Measurements from ENCODE around the gene CCN6.
"Not testable (repeated sequence)": the region's sequence is repeated elsewhere in the genome, so short reads cannot be mapped to it uniquely, and the experiment has no call there.

CCN6 gene

DNA sequence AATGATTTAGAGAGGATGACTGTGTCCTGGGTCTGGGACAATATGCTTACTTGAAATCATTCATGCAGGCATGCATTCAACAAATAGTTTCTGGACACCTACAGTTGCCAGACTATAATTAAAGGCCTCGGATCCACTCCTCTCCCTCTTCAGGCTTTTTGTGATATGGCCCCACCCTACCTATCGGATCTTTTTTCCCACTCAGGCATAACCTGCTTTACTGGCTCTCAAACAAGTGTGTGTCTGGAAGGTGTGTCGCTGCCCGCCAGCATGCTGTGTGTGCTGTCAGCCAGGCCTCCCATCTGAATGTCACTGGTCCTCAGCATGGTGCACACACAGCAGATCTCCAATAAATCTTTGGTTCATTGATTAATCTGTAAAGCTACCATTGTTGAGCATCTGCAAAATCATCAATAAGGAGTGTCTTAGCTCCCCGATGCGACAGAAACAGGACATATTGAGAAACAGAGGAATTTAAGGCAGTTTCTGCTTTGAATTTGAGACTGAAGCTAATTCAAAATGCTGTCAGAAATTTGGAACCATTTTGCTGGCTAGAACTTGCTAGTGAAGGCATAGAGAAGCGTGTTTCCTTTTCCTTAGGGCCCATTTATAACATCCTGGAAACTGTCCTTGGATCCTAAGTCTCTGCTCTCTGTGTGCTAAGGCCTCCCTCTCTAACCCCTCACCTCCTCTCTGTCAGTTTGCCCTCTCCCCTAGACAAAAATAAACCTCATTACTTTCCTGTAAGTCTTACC, 23.5 kb upstream of the CCN6 start:
- no peak for DNase-seq

DNA sequence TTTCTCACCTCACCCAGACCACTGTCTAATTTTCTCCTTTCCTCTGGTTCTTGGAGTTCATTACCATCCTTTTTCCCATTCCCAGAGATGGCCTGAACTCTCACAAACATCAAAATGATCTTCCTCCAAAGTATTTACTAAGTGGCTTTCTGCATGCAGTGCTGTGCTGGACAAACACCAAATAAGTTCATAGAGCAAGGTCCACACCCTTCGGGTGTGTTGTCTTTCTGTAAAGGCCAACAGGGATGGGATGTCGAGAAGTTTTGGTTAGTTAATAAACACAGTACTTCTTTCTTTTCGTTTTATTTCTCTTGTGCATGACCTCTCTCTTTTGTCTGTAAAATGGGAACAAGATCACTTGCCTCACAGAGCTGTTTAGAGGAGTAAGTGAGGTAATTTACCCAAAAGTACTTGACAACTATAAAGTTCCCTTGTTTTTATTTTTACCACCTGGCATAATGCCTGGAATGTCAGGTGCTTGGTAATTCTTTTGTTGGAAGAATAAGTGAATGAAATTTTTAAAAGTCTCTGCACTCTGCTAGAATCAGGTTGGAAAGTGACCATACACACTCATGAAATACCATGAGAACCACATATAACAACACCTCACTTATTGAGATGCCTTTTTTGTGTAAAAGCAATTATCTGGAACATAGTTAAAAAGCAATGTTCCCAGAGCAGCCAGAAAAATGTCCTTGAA, 22.8 kb upstream of the CCN6 start:
- DNase-seq, result no peak

DNA sequence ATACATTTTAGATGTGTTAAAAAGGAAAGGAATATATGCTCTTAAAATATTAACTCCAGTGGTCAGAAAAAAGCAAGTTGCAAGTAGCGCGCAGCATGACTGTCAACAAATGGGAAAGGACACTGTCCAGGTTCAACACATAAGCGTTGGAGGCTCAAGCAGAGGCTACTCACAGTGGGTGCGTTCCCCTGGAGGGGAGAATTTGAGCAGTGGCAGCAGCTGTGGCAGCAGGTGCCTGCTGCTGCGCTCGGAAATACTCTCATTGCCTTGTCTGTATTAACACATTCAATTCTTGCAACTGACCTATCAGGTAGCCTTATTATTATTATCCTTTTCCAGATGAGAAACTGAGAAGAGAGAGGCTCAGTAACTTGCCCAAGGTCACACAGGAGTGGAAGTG, 21.9 kb upstream of the CCN6 start:
- DNase-seq, result no peak

DNA sequence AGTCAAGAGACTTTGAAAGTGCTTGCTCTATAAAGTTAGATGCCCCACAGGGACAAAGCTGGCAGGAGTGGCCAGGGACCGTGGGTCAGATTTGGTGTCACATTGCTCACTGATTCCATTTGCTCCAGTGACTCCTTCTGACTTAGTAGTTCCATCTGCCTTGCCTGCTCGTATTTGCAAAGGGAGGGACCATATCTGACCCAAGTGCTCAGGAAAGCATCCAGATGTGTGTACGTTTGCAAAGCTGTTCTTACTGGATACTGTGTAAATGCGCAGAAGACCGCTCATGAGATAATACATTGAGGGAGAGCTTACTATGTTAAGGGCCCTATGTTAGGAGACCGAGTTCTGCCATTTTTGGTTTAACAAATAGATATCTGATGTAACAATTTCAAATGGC, 21.2 kb upstream of the CCN6 start:
- no peak for DNase-seq

DNA sequence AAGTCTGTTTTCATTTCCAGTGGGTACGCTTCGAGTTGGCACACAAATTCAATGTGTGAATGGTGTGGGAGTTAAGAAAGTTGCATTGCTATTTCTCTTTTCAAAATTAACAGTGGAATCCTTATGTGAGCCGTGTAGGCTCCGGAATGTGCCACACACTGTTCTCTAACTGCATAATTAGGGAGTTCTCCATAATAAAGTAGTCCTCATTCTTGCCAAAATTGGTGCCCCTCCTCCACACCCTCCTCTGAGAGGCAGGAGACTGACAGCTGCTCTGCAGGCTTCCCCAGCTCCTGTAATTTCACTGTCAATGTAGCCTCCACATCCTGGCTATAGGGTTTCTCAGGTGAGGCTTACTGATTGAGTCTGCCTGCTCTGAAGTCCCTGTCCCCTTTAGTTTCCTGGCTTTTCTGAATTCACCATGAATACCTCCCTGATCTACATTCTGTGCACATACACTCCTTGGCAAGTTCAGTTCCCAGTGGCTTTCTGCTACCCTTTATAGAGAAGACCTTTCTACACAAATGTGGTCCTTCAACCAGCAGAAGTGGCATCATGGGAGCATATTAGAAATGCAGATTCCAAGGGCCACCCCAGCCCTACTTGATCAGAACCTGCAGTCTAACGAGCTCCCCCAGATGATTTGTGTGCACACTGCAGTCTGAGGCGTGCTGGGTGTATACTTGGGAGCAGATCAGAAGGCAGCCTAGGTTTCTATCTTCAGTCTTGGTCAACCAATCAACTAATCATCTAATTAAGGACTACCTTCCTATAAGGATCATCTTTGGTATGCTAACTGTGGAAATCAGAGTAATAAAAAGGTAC, 19.9 kb upstream of the CCN6 start:
- DNase-seq, result no peak

DNA sequence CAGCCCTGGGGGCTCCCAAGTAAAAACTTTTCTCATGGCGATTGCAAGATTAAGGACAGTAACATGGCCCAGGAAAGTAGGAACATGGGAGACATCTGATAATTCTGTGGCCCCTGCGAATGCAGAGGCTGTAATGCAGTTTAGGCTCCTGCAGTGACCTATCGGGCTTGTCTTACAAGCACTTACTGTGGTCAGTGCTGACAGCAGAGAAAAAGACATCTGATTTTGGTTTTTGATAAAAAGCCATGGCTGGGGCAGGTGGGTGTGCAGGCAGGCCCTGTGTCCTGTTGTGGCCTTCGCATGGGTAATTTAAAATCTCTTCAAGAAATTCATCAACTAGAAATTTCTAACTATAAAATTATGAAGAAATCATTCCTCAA, 19.3 kb upstream of the CCN6 start:
- DNase-seq, result no peak

DNA sequence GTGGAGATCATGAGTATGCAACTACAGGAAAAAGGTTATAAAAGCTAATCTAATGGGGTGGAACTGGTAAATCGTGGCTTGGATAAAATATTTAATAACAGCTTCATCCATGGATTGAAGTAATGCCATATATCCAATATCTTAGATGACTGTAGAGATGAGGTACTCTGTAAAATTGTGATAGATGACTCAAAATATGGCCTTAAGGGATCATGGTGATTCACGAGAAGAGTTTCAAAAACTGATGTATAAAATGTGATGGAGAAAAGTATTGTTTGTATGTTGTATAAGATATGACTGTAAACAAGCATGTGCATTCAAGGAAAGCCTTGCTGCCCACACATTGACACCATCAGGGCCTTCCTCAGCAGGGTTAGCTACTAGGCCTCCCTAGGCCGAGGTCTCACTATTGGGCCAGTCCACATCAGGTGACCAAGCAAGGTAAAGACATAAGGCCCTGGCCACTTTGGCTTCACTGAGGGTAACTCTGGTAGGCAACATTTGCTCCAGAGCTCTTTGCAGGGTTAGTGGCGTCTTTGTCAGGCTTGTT, 17.7 kb upstream of the CCN6 start:
- no peak for DNase-seq

DNA sequence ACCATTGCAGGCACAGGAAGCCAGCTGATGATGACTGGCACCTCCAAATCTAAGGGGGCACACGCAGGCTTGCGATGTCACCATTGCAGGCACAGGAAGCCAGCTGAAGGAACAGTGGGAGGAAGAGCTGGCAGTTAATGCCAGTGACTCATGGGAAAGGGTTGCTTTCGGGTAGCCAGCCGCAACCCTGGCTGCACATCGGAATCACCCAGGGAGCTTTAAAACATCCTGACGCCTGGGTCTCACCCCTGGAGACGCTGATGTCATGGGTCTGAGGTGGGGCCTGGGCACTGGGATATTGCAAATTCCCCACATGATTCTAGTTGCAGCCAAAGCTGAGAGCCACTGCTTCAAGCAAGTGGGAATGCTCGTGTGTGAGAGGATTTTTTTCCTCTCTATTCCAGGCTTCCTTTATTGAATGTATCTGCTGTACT, 16.1 kb upstream of the CCN6 start:
- no peak for DNase-seq

DNA sequence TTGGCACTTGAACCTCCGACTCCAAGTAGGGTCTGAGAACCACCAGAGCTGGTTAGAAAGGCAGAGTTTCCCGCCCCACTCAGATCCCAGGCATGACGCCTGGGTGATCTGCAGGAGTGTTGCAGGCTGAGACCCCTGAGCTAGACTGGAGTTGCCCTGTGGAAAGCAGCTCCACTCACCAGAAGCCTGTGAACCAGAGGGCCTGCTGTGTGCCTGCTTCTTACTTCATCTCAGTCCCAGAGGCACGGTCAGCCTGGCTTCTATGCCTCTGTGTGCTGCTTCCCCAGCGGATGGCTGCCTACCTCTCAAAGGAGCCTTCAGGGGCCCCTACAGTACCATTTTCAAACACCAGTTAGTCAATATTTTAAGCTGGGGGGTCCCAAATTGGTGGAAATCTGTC, 15.6 kb upstream of the CCN6 start:
- no peak for DNase-seq

DNA sequence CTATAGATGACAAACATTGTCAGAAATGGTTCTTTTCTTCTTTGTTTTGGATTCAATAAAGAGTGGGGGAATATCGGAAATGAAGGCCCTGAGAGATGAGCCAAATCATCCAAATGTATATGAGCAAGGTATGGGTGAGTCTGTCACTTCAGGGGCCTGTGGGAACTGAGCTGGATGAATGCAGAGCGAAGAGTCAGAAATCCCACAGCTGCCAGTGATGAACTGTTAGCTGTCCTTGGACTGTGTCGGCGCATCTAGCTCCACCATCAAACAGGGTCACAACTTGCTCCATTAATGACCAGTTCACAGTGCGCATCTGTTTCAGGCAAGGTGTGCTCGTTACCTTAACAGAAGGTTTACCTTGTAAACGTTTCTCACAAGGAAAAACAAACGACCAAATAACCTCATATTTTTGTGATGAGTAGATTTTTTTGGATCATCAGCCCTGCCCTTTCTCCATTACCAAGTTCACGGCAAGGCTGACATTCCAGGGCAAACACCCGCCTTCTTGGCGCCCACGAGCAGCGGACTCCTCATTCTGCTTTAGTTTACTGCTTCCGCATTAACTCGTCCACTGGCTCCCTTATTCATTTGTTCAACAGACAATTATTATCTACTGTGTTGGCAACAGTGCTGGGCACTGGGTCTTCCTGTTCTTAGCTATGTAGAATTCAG, 15.0 kb upstream of the CCN6 start:
- DNase-seq, result no peak

DNA sequence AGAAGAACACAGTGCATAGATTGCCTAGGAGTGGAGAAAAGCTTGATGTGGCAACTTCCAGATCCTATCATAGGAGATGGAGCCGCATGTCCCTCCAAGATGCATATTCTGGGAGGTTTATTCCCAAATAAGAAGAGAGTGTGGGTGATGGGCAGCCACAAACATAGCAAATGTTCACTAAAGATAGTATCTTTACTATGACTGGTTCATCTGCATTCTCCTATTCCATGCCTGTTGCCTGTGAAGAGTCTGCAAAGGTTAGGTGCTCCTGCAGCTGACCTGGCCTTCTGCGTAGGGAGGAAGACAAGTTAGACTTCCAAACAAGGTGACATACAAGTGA, 14.5 kb upstream of the CCN6 start:
- DNase-seq, result no peak

DNA sequence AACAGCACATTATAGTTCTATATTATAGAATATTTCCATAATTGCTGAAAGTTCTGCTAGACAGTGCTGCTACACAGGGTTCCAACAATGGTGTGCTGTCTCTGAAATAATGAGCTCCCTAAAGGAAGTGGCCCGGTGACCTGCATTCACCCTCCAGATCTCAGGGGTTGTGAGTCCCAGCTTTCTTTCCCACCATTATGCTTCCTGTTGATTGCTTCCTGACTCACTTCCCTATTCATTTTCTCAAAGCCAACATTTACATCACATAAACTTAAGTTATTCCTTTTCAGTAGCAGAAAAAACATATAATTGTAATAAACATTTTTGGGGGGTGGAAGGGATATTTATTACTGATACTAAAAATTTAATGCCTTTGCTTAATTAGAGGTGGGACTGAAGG, 12.9 kb upstream of the CCN6 start:
- no peak for DNase-seq

DNA sequence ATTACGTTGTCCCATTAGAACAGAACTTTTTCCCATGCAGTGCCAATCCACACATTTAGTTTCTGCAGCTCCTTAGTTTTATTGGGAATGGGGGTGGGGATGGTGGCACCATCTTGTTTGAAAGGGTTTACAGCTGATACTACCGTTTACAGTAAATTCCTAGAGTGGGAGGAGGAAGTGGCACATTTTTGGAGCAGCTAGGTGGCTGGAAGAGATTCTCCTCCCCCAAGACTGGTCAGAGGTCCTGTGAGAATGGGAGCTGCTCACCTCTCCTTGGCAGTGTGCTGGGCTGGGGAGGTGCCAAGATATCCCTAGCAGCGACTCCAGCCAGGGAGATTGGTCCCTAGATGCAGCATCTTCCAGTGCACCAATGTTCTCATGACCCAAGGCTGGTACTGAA, 12.4 kb upstream of the CCN6 start:
- no peak for DNase-seq

DNA sequence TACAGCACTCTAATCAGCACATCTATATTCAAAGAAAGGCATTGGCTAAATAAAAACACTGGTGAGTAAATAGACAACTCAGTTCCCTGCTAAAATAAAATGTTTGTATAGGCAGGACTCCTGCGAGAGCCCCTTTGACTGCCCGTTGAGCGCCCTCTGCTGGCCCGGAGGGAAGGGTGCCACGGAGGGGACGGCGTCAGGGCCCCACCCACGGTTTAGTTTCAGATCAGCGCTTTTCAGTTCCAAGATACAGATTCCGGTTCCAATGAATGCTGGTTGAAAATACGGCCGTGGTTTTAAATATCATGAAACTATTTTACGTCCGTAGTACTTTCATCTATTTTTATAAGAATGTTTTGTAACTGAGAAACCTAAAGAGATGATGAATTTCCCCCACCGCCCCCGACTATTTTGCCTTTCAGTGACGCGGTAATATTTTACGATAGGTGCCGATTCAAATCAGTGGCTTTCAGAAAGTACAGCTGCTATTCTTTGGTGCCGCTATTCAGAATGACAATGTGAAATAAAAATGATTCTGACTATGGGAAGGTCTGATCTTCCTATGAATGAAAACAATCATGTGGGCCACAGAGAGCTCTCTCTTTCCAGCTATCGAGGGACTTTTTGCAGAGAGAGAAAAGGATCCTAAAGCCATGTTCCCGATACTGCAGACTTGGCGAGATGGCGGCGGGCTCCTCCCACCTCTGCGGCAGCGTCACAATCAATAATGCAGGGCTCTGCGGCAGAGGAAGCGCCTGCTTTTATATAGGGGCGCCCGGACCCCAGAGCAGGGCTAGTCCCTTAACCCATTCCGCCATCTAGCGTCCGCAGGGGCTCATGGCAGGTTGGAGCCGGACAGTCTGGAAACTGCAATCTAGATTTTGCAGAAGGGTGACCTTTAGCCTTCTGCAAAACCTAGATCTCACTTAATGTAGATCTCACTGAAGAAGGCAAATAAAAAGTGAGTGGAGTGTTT, 10.6 kb upstream of the CCN6 start:
- peak; percentile 97 for DNase-seq

DNA sequence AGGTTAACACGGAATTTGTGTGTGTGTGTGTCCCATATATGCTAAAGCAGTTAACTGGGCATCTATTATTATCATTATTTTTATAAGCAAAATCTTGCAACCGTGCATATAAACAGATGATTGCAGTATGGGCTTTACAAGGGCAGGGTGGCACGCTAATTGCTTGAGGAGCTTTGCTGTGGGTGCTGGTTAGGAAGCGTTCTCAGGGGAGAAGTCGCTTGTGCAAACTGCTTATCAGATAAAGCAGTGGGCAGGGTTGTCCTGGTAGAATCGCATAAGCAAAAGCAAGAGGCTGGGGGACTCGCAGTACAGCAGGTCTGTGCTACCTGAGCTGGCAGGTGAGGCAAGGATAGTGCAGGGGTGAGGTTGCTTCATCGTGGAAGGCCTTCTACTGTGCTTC, 9.7 kb upstream of the CCN6 start:
- no peak for DNase-seq

DNA sequence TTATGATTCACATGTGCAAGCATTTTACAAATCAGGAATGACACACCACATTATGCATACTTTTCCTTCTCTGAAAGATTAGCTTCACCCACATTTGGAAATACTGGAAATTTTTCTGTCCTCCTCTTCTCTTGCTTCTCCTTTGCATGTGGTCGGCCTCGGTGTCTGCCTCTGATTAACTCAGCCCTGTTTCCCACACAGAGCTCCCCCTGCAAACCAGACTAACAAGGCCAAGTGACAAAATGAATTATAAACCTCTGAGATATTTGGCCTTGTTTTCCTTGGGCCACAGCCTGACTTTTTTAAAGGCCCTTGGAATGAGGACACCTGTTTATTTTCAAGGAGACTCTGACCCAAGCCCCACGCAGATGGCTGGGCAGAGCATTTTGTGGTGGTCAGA, 9.0 kb upstream of the CCN6 start:
- DNase-seq, result no peak

DNA sequence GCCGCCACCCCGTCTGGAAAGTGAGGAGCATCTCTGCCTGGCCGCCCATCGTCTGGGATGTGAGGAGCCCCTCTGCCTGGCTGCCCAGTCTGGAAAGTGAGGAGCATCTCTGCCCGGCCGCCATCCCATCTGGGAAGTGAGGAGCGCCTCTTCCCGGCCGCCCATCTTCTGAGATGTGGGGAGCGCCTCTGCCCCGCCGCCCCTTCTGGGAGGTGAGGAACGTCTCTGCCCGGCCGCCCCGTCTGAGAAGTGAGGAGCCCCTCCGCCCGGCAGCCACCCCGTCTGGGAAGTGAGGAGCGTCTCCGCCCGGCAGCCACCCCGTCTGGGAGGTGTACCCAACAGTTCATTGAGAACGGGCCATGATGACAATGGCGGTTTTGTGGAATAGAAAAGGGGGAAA, 6.4 kb upstream of the CCN6 start:
- not testable (repeated sequence) for DNase-seq

DNA sequence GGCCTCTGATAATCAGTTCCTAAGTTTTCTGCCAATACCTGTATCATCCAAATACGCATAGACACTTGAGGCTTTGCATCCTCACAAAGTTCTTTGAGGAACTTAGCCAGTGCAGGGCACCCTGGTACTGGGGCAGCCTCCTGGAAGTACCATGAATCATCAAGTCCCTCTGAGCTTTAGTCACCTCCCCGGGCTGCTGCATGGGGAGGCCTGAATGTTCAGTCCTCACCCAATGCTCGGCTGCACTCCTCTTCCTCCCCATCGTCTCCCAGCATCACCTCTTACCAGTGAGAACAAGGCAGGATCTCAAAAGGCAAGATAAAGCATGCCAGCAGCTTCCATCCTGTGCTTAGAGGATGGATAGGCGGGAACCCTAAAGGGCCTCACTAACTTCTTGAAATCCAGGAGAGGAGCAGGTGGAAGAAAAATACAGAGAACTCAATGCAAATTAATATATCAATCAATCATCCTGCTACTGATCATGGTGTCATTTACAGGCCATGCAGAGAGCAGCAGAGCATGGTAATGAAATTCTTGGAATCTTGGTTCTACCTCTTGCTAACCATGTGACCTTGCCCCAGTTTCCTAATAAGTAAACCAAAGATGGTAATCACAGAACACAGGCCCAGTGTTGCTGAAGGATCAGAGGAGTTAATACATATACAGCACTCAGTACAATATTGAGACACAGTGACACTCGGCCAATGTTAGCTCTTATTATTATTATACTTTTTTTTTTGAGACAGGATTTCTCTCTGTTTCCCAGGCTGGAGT, 4.7 kb upstream of the CCN6 start:
- peak; percentile 26 for DNase-seq

DNA sequence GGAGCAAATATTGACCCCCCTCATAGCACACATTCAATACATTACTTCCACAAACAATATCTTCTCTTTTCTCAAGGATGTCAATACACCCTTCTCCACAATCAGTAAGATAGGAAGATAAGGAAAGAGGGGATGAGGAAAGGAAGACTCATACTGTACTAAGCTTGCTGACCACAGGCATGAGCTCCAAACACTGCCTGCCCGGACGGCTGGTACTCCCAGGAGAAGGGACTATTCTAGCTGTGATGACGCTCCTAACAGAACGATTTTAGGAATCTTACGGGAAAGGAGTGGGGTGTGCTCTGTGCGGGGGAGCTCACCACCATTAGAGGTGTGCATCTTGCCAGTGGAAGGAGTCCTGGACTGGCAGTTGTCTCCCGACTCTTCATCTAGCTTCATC, 3.9 kb upstream of the CCN6 start:
- no peak for DNase-seq

DNA sequence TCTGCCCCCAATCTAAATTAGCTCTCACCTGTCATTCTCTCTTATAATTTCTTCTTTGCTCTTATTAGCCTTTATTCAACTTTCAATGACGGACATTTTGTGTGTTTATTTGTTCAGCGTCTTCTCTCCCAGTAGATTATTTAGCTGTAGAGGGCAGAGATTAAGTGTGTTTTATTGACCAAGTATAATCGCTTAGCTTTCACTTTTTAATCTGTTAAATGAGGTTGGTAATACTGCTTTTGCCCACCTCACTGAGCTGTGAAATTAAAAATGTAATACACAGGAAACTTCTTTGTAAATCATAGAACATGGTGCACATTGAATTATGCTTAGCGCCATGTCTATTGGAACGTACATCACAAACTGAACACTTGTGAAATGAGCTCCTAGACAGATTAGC, 3.5 kb upstream of the CCN6 start:
- DNase-seq, result no peak

DNA sequence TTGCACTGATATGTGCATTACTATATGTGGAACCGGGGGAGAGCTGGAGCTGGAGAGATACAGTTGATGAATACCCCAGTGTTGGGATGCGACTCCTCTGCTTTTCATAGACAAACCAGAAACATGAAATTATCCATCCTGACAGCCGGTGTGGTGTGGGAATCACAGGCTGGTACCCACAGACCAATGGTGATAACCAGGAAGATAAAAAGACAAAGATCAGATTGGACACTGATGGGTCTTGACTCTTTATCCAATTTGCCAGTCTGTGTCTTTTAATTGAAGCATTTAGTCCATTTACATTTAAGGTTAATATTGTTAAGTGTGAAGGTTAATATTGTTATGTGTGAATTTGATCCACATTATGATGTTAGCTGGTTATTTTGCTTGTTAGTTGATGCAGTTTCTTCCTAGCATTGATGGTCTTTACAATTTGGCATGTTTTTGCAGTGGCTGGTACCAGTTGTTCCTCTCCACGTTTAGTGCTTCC, 2.6 kb upstream of the CCN6 start:
- not testable (repeated sequence) for DNase-seq
